K562 (cell line): ENCODE results near the gene UBA1. TPM values are rescaled to one million over a fixed set of nuclear protein-coding genes. Genes with fewer than 3 reads are reported as not detected.

Experiments used
- HDAC1 ChIP-seq, 2 experiments: fragments of 450-650 bp; IDR thresholded peaks; 2 replicates each; pipeline ENCODE4 v1.6.1; 2016 to 2017; ENCODE audit warnings: inconsistent platforms in 1 of 2, mild to moderate bottlenecking in 1 of 2, moderate library complexity in 1 of 2
- HNRNPLL ChIP-seq: fragments of 200-400 bp; formaldehyde crosslinking; IDR thresholded peaks from 2 replicates; pipeline ENCODE4 v1.6.1; 2017; ENCODE audit warnings: low read length, low read depth, mild to moderate bottlenecking; ENCODE audit not compliant: poor library complexity, severe bottlenecking
- MED1 ChIP-seq: sonication (generic); formaldehyde crosslinking; IDR thresholded peaks from 2 replicates; pipeline ENCODE4 v1.8.1; 2023; ENCODE audit warnings: missing genetic modification reagents, borderline replicate concordance
- NCOR1 ChIP-seq: fragments of 450-650 bp; IDR thresholded peaks from 2 replicates; pipeline ENCODE4 v1.6.1; 2016; ENCODE audit warnings: mild to moderate bottlenecking, moderate library complexity
- NONO ChIP-seq, 2 experiments: fragments of 200-400 bp in 1 of 2; fragments of 450-650 bp in 1 of 2; formaldehyde crosslinking in 1 of 2; IDR thresholded peaks; 2 replicates each; pipeline ENCODE4 v1.6.1; 2017; ENCODE audit warnings: low read depth in 2 of 2, mild to moderate bottlenecking in 2 of 2, moderate library complexity in 2 of 2, low read length in 1 of 2
- PHTF2 ChIP-seq: fragments of 250-450 bp; sonication (Bioruptor Pico); IDR thresholded peaks from 2 replicates; pipeline ENCODE4 v1.5.0; 2021; ENCODE audit warnings: mild to moderate bottlenecking
- PML ChIP-seq: IDR thresholded peaks from 2 replicates; pipeline ENCODE4 v1.6.1; 2012; ENCODE audit warnings: low read length, inconsistent platforms
- SMC3 ChIP-seq: conservative IDR thresholded peaks from 2 replicates; pipeline ENCODE4 v1.6.1; 2011; ENCODE audit warnings: low read depth, low read length, improper control_type of control experiment; ENCODE audit not compliant: insufficient read depth
- SRSF3 ChIP-seq: fragments of 200-400 bp; formaldehyde crosslinking; IDR thresholded peaks from 2 replicates; pipeline ENCODE4 v1.6.1; 2016; ENCODE audit warnings: mild to moderate bottlenecking, low read length, moderate library complexity; ENCODE audit not compliant: insufficient read depth
- SRSF9 ChIP-seq: fragments of 200-400 bp; formaldehyde crosslinking; IDR thresholded peaks from 2 replicates; pipeline ENCODE4 v1.6.1; 2017; ENCODE audit warnings: low read depth, low read length, borderline replicate concordance
- TBP ChIP-seq: optimal IDR thresholded peaks from 2 replicates; pipeline ENCODE3; 2011; ENCODE audit warnings: low read depth, low read length, improper control_type of control experiment
- TCF7 ChIP-seq: sonication (generic); IDR thresholded peaks from 2 replicates; pipeline ENCODE4 v1.6.1; 2016; ENCODE audit warnings: antibody characterized with exemption, borderline replicate concordance
- ZBTB7A ChIP-seq: IDR thresholded peaks from 2 replicates; pipeline ENCODE4 v1.6.1; 2011; ENCODE audit warnings: low read depth, mild to moderate bottlenecking, low read length, moderate library complexity, borderline replicate concordance; ENCODE audit not compliant: control insufficient read depth
- ZNF197 ChIP-seq: fragments of 200-800 bp; sonication (Bioruptor generic); IDR thresholded peaks from 2 replicates; pipeline ENCODE4 v1.6.1; 2016; ENCODE audit warnings: low read depth, missing genetic modification characterization, missing compliant biosample characterization
- ZNF644 ChIP-seq: fragments of 200-800 bp; sonication (Bioruptor generic); IDR thresholded peaks from 2 replicates; pipeline ENCODE4 v1.6.1; 2016; ENCODE audit warnings: low read depth, missing genetic modification characterization, missing compliant biosample characterization
- ZSCAN29 ChIP-seq: fragments of 450-650 bp; IDR thresholded peaks from 2 replicates; pipeline ENCODE4 v1.6.1; 2017
- polyA plus RNA-seq, 8 experiments: library from polyadenylated mRNA; depleted of rRNA in 4 of 8; stranded (reverse) in 5 of 8; unstranded in 3 of 8; fragments of >200 nt; fragmentation: Nextera tagmentation in 2 of 8; fragmentation: Illumina TruSeq in 1 of 8; extraction: Ambion mirVana in 2 of 8; extraction: Trizol in 1 of 8; gene quantifications; 2 replicates each; pipeline versions ENCODE4 v1.2.1 to v1.2.3, GENCODE V29; 2011 to 2014; ENCODE audit warnings: inconsistent platforms in 1 of 8, missing spikeins in 1 of 8
- total RNA-seq, 7 experiments: library from RNA; depleted of rRNA in 6 of 7; stranded (reverse); fragments of >200 nt in 6 of 7; fragmentation: Illumina TruSeq in 2 of 7; extraction: Trizol in 2 of 7; gene quantifications; 2 replicates each; pipeline versions ENCODE4 v1.2.1 to v1.2.3, GENCODE V29; 2011 to 2021; ENCODE audit warnings: low replicate concordance in 1 of 7
- TF ChIP-seq, protein P1 (sequence below): sonication (generic); formaldehyde crosslinking; IDR thresholded peaks from 2 replicates; pipeline ENCODE4 v1.8.1; 2023; ENCODE audit warnings: mild to moderate bottlenecking, missing genetic modification reagents
- TF ChIP-seq, protein P2 (sequence below), 2 experiments: fragments of 200-800 bp in 1 of 2; sonication (Bioruptor generic) in 1 of 2; sonication (generic) in 1 of 2; formaldehyde crosslinking in 1 of 2; IDR thresholded peaks in 1 of 2; conservative IDR thresholded peaks in 1 of 2; 2 replicates each; pipeline versions ENCODE4 v1.5.0 to v1.6.1; 2016 to 2020; ENCODE audit warnings: missing compliant biosample characterization in 1 of 2, missing genetic modification characterization in 1 of 2, missing genetic modification reagents in 1 of 2
- TF ChIP-seq, protein P3 (sequence below): sonication (generic); formaldehyde crosslinking; IDR thresholded peaks from 2 replicates; pipeline ENCODE4 v1.8.0; 2023; ENCODE audit warnings: missing genetic modification reagents, mild to moderate bottlenecking, borderline replicate concordance

UBA1 gene
- total and polyA plus RNA-seq, 9 of the 15 experiments (the other 6 are each of a cell fraction or from before 2014, with no cell fraction given): 32.0 to 174 (median 93.6) TPM

DNA sequence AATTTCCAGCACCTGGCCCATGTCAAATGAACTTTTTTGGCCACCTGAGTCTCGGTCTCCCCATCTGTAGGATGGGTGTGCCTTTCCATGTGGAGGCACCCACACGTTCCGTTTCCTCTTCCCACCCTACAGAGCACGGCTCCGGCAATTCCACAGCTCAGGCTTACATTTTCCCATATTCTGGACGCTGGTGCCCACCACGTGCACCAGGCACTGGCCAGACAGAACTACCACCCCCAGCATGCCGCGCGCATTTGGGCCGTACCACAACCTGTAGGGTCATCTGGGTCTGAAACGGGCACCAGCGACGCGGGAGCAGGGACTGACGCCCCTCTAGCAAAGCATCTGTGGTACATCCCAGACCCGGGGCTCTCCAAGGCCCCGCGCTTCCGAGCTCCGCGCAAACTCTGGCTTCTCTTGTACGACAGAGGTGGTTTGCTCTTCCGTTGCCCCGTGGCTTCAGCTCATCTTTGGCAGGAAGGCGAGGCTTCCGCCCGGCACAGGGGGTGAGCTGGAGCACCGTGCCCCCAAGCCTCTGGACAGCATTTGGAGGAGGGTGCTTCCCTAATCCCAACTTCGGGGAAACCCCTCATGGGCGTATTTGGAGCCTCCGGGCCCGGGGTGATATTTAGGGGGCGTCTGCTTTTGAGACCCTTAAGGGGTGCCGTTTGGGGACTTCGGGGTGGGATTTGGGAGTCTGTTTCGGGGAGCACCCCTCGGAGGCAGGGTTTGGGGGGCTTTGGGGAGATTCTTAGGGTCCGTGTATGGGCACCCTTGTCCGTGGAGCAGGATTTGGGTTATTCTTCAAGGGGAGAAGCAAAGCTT is 3.0 kb upstream of the UBA1 start (continued):
- TF ChIP-seq, protein P1, sequence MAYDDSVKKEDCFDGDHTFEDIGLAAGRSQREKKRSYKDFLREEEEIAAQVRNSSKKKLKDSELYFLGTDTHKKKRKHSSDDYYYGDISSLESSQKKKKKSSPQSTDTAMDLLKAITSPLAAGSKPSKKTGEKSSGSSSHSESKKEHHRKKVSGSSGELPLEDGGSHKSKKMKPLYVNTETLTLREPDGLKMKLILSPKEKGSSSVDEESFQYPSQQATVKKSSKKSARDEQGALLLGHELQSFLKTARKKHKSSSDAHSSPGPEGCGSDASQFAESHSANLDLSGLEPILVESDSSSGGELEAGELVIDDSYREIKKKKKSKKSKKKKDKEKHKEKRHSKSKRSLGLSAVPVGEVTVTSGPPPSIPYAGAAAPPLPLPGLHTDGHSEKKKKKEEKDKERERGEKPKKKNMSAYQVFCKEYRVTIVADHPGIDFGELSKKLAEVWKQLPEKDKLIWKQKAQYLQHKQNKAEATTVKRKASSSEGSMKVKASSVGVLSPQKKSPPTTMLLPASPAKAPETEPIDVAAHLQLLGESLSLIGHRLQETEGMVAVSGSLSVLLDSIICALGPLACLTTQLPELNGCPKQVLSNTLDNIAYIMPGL (CRISPR knock-in tag): no peak
- no peak for TF ChIP-seq PHTF2 (CRISPR knock-in tag)
- TF ChIP-seq ZNF197 (CRISPR knock-in tag): no peak
- TF ChIP-seq NCOR1: no peak
- TF ChIP-seq ZNF644: no peak
- TF ChIP-seq SMC3: no peak
- TF ChIP-seq NONO (IDR thresholded peaks at IDR 0.05; ENCODE audit: low read depth in 2 of 2, low read length in 1 of 2): peak in 1 of 2 experiments; percentile 97; a peak in 2 of 4 replicates
- no peak for TF ChIP-seq TCF7
- TF ChIP-seq HDAC1 (IDR thresholded peaks at IDR 0.05): no peak
- TF ChIP-seq SRSF3: no peak
- TF ChIP-seq ZSCAN29: no peak
- no peak for TF ChIP-seq PML
- TF ChIP-seq, protein P2, sequence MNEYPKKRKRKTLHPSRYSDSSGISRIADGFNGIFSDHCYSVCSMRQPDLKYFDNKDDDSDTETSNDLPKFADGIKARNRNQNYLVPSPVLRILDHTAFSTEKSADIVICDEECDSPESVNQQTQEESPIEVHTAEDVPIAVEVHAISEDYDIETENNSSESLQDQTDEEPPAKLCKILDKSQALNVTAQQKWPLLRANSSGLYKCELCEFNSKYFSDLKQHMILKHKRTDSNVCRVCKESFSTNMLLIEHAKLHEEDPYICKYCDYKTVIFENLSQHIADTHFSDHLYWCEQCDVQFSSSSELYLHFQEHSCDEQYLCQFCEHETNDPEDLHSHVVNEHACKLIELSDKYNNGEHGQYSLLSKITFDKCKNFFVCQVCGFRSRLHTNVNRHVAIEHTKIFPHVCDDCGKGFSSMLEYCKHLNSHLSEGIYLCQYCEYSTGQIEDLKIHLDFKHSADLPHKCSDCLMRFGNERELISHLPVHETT (CRISPR knock-in tag; conservative IDR thresholded peaks at IDR 0.05 in 1 of 2, IDR thresholded peaks at IDR 0.05 in 1 of 2): no peak
- TF ChIP-seq, protein P3, sequence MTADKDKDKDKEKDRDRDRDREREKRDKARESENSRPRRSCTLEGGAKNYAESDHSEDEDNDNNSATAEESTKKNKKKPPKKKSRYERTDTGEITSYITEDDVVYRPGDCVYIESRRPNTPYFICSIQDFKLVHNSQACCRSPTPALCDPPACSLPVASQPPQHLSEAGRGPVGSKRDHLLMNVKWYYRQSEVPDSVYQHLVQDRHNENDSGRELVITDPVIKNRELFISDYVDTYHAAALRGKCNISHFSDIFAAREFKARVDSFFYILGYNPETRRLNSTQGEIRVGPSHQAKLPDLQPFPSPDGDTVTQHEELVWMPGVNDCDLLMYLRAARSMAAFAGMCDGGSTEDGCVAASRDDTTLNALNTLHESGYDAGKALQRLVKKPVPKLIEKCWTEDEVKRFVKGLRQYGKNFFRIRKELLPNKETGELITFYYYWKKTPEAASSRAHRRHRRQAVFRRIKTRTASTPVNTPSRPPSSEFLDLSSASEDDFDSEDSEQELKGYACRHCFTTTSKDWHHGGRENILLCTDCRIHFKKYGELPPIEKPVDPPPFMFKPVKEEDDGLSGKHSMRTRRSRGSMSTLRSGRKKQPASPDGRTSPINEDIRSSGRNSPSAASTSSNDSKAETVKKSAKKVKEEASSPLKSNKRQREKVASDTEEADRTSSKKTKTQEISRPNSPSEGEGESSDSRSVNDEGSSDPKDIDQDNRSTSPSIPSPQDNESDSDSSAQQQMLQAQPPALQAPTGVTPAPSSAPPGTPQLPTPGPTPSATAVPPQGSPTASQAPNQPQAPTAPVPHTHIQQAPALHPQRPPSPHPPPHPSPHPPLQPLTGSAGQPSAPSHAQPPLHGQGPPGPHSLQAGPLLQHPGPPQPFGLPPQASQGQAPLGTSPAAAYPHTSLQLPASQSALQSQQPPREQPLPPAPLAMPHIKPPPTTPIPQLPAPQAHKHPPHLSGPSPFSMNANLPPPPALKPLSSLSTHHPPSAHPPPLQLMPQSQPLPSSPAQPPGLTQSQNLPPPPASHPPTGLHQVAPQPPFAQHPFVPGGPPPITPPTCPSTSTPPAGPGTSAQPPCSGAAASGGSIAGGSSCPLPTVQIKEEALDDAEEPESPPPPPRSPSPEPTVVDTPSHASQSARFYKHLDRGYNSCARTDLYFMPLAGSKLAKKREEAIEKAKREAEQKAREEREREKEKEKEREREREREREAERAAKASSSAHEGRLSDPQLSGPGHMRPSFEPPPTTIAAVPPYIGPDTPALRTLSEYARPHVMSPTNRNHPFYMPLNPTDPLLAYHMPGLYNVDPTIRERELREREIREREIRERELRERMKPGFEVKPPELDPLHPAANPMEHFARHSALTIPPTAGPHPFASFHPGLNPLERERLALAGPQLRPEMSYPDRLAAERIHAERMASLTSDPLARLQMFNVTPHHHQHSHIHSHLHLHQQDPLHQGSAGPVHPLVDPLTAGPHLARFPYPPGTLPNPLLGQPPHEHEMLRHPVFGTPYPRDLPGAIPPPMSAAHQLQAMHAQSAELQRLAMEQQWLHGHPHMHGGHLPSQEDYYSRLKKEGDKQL: no peak
- TF ChIP-seq MED1: no peak
- no peak for TF ChIP-seq HNRNPLL
- peak; percentile 69 for TF ChIP-seq TBP
- TF ChIP-seq SRSF9: no peak
- TF ChIP-seq ZBTB7A: no peak
